Measurements from ENCODE around the gene TP53I13. TPM values are rescaled to one million over a fixed set of nuclear protein-coding genes. Genes with fewer than 3 reads are reported as not detected.

Gene TP53I13
- total RNA-seq, 1 donor, result 57.2 TPM

DNA sequence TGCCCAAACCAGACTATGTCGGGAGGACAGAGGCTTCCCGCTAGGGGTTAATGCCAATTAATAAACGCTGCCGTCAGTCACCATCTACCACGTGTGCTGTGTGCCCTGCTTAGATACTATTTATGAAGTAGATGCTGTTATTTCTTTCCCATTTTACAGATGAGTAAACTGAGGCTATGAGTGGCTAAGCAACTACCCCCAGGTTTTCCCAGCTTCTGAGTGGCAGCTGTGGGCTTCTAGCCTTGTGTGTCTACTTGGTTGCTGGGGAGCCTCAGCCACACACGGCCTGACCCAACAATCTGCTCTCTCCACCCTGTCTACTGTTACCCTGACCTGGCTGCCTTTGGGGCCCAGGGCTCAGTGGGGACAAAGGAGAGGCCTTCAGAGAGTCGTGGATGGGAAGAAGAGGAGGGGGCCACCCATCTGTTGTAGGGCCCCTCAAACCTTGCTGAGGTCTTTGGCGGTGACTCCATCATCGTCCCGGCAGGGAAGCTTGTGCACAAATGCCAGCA lies 13.8 kb downstream of the TP53I13 start:
- H3K79me2 ChIP-seq (ENCODE audit: insufficient read depth, low read length), result peaks cover 63% of the 10 kb centered on the region
- H2AFZ ChIP-seq (ENCODE audit: low read length), result no peak overlapping the region

GRCh38 chr17:29582772-29583171 lies 14.3 kb downstream of the TP53I13 start:
- Histone ChIP-seq H3K27me3 (ENCODE audit: insufficient read depth, low read length) (no peaks in the 10 kb centered on the region), H4K20me1 (ENCODE audit: insufficient read depth, low read length) (peaks cover 68% of the 10 kb centered on the region), H3K36me3 (ENCODE audit: insufficient read depth, low read length) (peaks cover 17% of the 10 kb centered on the region), H2AFZ (ENCODE audit: low read length) (no peak overlapping the region), H3K79me2 (ENCODE audit: insufficient read depth, low read length) (peaks cover 68% of the 10 kb centered on the region), H3K4me3 (ENCODE audit: insufficient read depth, low read length) (no peak overlapping the region), H3K4me1 (ENCODE audit: insufficient read depth, low read length) (peaks cover 9% of the 10 kb centered on the region), H3K9me3 (ENCODE audit: low read depth, low read length) (no peaks in the 10 kb centered on the region), H3K4me2 (ENCODE audit: insufficient read depth, low read length) (no peak overlapping the region), H3K27ac (ENCODE audit: low read depth, low read length) (no peak overlapping the region)
- TF ChIP-seq, protein P1, sequence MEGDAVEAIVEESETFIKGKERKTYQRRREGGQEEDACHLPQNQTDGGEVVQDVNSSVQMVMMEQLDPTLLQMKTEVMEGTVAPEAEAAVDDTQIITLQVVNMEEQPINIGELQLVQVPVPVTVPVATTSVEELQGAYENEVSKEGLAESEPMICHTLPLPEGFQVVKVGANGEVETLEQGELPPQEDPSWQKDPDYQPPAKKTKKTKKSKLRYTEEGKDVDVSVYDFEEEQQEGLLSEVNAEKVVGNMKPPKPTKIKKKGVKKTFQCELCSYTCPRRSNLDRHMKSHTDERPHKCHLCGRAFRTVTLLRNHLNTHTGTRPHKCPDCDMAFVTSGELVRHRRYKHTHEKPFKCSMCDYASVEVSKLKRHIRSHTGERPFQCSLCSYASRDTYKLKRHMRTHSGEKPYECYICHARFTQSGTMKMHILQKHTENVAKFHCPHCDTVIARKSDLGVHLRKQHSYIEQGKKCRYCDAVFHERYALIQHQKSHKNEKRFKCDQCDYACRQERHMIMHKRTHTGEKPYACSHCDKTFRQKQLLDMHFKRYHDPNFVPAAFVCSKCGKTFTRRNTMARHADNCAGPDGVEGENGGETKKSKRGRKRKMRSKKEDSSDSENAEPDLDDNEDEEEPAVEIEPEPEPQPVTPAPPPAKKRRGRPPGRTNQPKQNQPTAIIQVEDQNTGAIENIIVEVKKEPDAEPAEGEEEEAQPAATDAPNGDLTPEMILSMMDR (IDR thresholded peaks at IDR 0.05; ENCODE audit: extremely low read depth, low read depth, low read length), result no peak
- peak; percentile 68 for DNase-seq (ENCODE audit: insufficient read length, low spot score, missing footprints)

More for the DNA sequence above, 13.8 kb downstream of the TP53I13 start:
- peak; percentile 29 for DNase-seq (ENCODE audit: insufficient read length, low spot score, missing footprints)
- H3K4me2 ChIP-seq (ENCODE audit: insufficient read depth, low read length), result no peak overlapping the region
- peaks cover 9% of the 10 kb centered on the region for H3K4me1 ChIP-seq (ENCODE audit: insufficient read depth, low read length)
- no peak overlapping the region for H3K4me3 ChIP-seq (ENCODE audit: insufficient read depth, low read length)
- H3K9me3 ChIP-seq (ENCODE audit: low read depth, low read length), result no peaks in the 10 kb centered on the region
- TF ChIP-seq, protein P1 (IDR thresholded peaks at IDR 0.05; ENCODE audit: extremely low read depth, low read depth, low read length), result no peak
- peaks cover 17% of the 10 kb centered on the region for H3K36me3 ChIP-seq (ENCODE audit: insufficient read depth, low read length)
- H4K20me1 ChIP-seq (ENCODE audit: insufficient read depth, low read length), result peaks cover 64% of the 10 kb centered on the region
- no peak overlapping the region for H3K27ac ChIP-seq (ENCODE audit: low read depth, low read length)
- no peaks in the 10 kb centered on the region for H3K27me3 ChIP-seq (ENCODE audit: insufficient read depth, low read length)

DNA sequence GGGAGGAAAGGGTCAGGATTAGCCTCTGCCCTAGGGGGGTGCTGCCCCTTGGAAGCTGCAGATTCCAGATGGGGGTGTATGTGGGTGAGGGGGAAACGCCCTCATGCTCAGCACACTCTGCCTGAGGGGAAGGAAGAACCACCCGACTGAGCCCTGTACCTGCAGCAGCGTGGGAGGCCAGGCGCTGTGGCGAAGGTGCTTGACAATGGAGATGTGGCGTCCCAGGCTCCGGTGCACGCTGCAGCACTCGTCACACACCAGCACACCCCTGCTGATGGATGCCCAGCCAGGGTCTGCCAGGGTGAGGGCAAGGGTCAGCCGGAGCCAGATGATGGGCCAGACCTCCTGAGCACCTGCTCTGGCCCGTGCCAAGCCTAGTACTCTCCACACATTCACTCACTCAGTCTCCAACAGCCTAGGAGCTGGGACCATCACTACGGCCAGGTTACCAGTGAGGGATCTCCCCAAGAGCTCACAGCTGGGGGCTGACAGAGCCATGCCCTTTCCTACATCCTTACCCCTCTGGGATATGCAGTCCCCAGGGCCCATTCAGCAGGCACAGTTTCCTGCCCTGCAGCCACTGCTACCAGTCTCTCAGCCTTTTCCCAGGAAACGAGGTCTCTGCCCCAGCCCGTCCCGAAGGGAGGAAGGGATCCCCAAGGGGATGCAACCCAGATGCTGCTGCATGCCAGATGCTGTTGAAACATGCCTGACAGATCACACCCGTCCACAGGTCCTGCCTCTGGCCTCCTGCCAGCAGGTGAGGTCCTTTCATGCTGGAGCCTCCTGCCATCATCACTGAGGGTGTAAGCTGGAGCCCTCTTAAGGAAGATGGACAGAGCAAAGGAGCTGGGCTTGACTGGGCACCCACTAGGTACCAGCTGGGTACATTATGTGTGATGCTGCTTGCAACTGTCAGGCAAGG lies 15.1 kb downstream of the TP53I13 start:
- peaks cover 71% of the 10 kb centered on the region for H4K20me1 ChIP-seq (ENCODE audit: insufficient read depth, low read length)
- H3K4me2 ChIP-seq (ENCODE audit: insufficient read depth, low read length), result no peak overlapping the region
- peaks cover 76% of the 10 kb centered on the region for H3K79me2 ChIP-seq (ENCODE audit: insufficient read depth, low read length)

More for the DNA sequence above, 15.1 kb downstream of the TP53I13 start:
- no peak overlapping the region for H2AFZ ChIP-seq (ENCODE audit: low read length)
- no peak overlapping the region for H3K4me3 ChIP-seq (ENCODE audit: insufficient read depth, low read length)
- TF ChIP-seq, protein P1 (IDR thresholded peaks at IDR 0.05; ENCODE audit: extremely low read depth, low read depth, low read length), result no peak
- no peak overlapping the region for H3K27ac ChIP-seq (ENCODE audit: low read depth, low read length)
- no peaks in the 10 kb centered on the region for H3K27me3 ChIP-seq (ENCODE audit: insufficient read depth, low read length)
- peaks cover 13% of the 10 kb centered on the region for H3K4me1 ChIP-seq (ENCODE audit: insufficient read depth, low read length)
- peaks cover 17% of the 10 kb centered on the region for H3K36me3 ChIP-seq (ENCODE audit: insufficient read depth, low read length)
- peak; percentile 80 for DNase-seq (ENCODE audit: insufficient read length, low spot score, missing footprints)
- H3K9me3 ChIP-seq (ENCODE audit: low read depth, low read length), result no peaks in the 10 kb centered on the region
